Measurements from ENCODE around the gene GH1. TPM values are rescaled to one million over a fixed set of nuclear protein-coding genes. Genes with fewer than 3 reads are reported as not detected.
"Not testable (repeated sequence)": the region's sequence is repeated elsewhere in the genome, so short reads cannot be mapped to it uniquely, and the experiment has no call there.

Gene GH1
- total and polyA plus RNA-seq, 9 donors = not detected

DNA sequence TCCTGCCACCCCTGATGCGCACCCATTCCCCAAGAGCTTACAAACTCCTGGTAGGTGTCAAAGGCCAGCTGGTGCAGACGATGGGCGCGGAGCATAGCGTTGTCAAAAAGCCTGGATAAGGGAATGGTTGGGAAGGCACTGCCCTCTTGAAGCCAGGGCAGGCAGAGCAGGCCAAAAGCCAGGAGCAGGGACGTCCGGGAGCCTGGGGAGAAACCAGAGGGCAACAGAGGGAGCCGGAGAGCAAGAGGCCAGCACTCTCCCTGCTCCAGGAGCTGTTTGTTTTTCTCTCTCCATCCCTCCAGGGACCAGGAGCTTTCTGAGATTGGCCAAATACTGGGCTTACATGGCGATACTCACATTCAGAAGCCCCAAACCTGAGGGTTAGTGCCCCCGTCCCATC lies 334 bp downstream of the GH1 start:
- intact Hi-C loops (cut with DNase I) = loop anchor here in 3 of 4 donors (5.0 to 10.0 kb wide), 4 partner anchors 106 to 366 kb away; partner anchors contain the start of genes ERN1 (in 2 of the 3) and ICAM2 (in 1 of the 3)
- H3K4me1 ChIP-seq (ENCODE audit: insufficient read depth) = peaks cover 2% of the 10 kb centered on the region
- 62 to 70% (median 65%) methylated on average over 10 of the region's 10 CpGs for WGBS, 3 donors
- H3K9me3 ChIP-seq = no peaks in the 10 kb centered on the region
- TF ChIP-seq EP300 (IDR thresholded peaks at IDR 0.05) (no peak), POLR2A (IDR thresholded peaks at IDR 0.05) (no peak)
- TF ChIP-seq, protein P1, sequence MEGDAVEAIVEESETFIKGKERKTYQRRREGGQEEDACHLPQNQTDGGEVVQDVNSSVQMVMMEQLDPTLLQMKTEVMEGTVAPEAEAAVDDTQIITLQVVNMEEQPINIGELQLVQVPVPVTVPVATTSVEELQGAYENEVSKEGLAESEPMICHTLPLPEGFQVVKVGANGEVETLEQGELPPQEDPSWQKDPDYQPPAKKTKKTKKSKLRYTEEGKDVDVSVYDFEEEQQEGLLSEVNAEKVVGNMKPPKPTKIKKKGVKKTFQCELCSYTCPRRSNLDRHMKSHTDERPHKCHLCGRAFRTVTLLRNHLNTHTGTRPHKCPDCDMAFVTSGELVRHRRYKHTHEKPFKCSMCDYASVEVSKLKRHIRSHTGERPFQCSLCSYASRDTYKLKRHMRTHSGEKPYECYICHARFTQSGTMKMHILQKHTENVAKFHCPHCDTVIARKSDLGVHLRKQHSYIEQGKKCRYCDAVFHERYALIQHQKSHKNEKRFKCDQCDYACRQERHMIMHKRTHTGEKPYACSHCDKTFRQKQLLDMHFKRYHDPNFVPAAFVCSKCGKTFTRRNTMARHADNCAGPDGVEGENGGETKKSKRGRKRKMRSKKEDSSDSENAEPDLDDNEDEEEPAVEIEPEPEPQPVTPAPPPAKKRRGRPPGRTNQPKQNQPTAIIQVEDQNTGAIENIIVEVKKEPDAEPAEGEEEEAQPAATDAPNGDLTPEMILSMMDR (IDR thresholded peaks at IDR 0.05) = no peak
- H3K27me3 ChIP-seq = no peaks in the 10 kb centered on the region
- no peak overlapping the region for H3K4me3 ChIP-seq
- H3K27ac ChIP-seq = no peak overlapping the region
- DNase-seq = peak in 1 of 5 donors; percentile 27
- no peaks in the 10 kb centered on the region for H3K36me3 ChIP-seq

DNA sequence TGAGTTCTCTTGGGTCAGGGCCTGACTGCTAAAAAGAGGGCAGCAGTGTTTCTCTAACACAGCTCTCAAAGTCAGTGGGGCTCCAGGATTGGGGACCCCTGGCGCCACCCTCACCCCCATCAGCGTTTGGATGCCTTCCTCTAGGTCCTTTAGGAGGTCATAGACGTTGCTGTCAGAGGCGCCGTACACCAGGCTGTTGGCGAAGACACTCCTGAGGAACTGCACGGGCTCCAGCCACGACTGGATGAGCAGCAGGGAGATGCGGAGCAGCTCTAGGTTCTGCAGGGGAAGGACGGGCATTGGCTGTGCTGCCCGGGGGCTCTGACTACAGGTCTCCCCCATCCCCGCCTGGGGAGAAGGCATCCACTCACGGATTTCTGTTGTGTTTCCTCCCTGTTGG lies 993 bp downstream of the GH1 start:
- no peak for TF ChIP-seq POLR2A (IDR thresholded peaks at IDR 0.05)
- TF ChIP-seq, protein P1 (IDR thresholded peaks at IDR 0.05) = no peak
- TF ChIP-seq EP300 (IDR thresholded peaks at IDR 0.05) = no peak
- Histone ChIP-seq H3K27ac (no peak overlapping the region), H3K36me3 (no peaks in the 10 kb centered on the region), H3K4me3 (no peak overlapping the region), H3K4me1 (ENCODE audit: insufficient read depth) (peaks cover 2% of the 10 kb centered on the region), H3K27me3 (no peaks in the 10 kb centered on the region), H3K9me3 (no peaks in the 10 kb centered on the region)
- WGBS, 3 donors = 77 to 85% (median 78%) methylated on average over 13 of the region's 13 CpGs
- intact Hi-C loops (cut with DNase I) = loop anchor here in 3 of 4 donors (5.0 to 10.0 kb wide), 4 partner anchors 107 to 367 kb away; partner anchors contain the start of genes ERN1 (in 2 of the 3) and ICAM2 (in 1 of the 3)
- peak in 1 of 5 donors; percentile 13 for DNase-seq

DNA sequence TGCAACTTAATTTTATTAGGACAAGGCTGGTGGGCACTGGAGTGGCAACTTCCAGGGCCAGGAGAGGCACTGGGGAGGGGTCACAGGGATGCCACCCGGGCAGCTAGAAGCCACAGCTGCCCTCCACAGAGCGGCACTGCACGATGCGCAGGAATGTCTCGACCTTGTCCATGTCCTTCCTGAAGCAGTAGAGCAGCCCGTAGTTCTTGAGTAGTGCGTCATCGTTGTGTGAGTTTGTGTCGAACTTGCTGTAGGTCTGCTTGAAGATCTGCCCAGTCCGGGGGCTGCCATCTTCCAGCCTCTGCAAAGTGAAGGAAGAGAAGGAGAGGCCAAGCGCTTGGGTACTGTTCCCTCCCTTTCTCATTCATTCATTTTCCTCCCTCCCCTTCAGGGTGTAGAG lies 1.4 kb downstream of the GH1 start:
- peak in 1 of 5 donors; percentile 7 for DNase-seq
- WGBS, 3 donors = 79 to 85% (median 83%) methylated on average over 11 of the region's 11 CpGs
- intact Hi-C loops (cut with DNase I) = loop anchor here in 3 of 4 donors (5.0 to 10.0 kb wide), 4 partner anchors 108 to 368 kb away; partner anchors contain the start of genes ERN1 (in 2 of the 3) and ICAM2 (in 1 of the 3)
- not testable (repeated sequence) for H3K27me3 ChIP-seq; H3K4me3 ChIP-seq; H3K27ac ChIP-seq; H3K9me3 ChIP-seq; H3K4me1 ChIP-seq (ENCODE audit: insufficient read depth); H3K36me3 ChIP-seq

DNA sequence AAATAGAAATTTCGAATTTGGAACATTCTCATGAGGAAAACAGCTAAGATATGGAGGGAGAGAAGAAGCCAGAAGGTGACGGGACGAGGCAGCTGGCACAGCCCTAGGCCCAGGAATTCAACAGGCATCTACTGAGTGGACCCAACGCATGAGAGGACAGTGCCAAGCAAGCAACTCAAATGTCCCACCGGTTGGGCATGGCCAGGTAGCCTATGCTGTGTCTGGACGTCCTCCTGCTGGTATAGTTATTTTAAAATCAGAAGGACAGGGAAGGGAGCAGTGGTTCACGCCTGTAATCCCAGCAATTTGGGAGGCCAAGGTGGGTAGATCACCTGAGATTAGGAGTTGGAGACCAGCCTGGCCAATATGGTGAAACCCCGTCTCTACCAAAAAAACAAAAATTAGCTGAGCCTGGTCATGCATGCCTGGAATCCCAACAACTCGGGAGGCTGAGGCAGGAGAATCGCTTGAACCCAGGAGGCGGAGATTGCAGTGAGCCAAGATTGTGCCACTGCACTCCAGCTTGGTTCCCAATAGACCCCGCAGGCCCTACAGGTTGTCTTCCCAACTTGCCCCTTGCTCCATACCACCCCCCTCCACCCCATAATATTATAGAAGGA lies 2.0 kb downstream of the GH1 start:
- Histone ChIP-seq H3K4me3 (no peak overlapping the region), H3K9me3 (no peaks in the 10 kb centered on the region), H3K27me3 (no peaks in the 10 kb centered on the region), H3K36me3 (no peaks in the 10 kb centered on the region), H3K4me1 (ENCODE audit: insufficient read depth) (peaks cover 2% of the 10 kb centered on the region), H3K27ac (no peak overlapping the region)
- peak in 1 of 5 donors; percentile 7 for DNase-seq
- no peak for TF ChIP-seq POLR2A (IDR thresholded peaks at IDR 0.05)
- TF ChIP-seq, protein P1 (IDR thresholded peaks at IDR 0.05) = no peak
- TF ChIP-seq EP300 (IDR thresholded peaks at IDR 0.05) = no peak
- intact Hi-C loops (cut with DNase I) = loop anchor here in 3 of 4 donors (5.0 to 10.0 kb wide), 4 partner anchors 108 to 368 kb away; partner anchors contain the start of genes ERN1 (in 2 of the 3) and ICAM2 (in 1 of the 3)
- 83 to 86% (median 84%) methylated on average over 12 of the region's 12 CpGs for WGBS, 3 donors

DNA sequence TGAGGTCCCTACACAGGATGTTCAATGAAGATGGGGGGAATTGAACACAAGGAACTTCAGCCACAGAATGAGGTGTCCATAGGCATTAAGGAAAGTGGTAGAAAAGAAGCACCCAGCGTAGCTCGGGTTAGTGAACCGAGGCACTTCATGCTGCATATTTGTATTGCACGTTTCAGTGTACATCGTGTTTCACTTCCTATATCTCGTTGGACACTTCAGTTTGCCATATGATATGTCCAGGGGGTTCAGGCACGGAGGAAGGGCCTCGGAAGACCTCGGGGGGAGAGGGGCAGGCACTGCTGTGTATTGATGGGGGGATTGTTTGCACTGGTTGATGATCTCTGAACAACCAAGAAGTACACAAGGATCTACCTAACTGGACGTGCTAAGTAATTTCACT lies 2.9 kb downstream of the GH1 start:
- WGBS, 3 donors = 79 to 82% (median 79%) methylated on average over 10 of the region's 10 CpGs
- intact Hi-C loops (cut with DNase I) = loop anchor here in 3 of 4 donors (5.0 to 10.0 kb wide), 4 partner anchors 109 to 369 kb away; partner anchors contain the start of genes ERN1 (in 2 of the 3) and ICAM2 (in 1 of the 3)
- H3K4me1 ChIP-seq (ENCODE audit: insufficient read depth); DNase-seq; H3K27ac ChIP-seq; H3K4me3 ChIP-seq; H3K9me3 ChIP-seq; H3K36me3 ChIP-seq; H3K27me3 ChIP-seq: not testable (repeated sequence)

Measured in ovary (tissue), 9 donors.